Measurements from ENCODE around the gene TMIGD3.

TMIGD3 gene

GRCh38 chr1:111486431-111486830 lies 17.0 kb downstream of the TMIGD3 start:
- H3K4me3 ChIP-seq (ENCODE audit: low read depth, low read length) = no peak overlapping the region
- no peak for DNase-seq (ENCODE audit: low read depth)
- TF ChIP-seq CTCF (IDR thresholded peaks at IDR 0.05; ENCODE audit: low read depth, low read length, missing control alignments) = no peak

GRCh38 chr1:111484391-111485026 lies 18.9 kb downstream of the TMIGD3 start:
- H3K4me3 ChIP-seq (ENCODE audit: low read depth, low read length) = no peak overlapping the region
- no peak for TF ChIP-seq CTCF (IDR thresholded peaks at IDR 0.05; ENCODE audit: low read depth, low read length, missing control alignments)
- DNase-seq (ENCODE audit: low read depth) = no peak

GRCh38 chr1:111483876-111484275 lies 19.6 kb downstream of the TMIGD3 start:
- no peak for TF ChIP-seq CTCF (IDR thresholded peaks at IDR 0.05; ENCODE audit: low read depth, low read length, missing control alignments)
- DNase-seq (ENCODE audit: low read depth) = no peak
- no peak overlapping the region for H3K4me3 ChIP-seq (ENCODE audit: low read depth, low read length)

- no peak for DNase-seq (ENCODE audit: low read depth)
- TF ChIP-seq CTCF (IDR thresholded peaks at IDR 0.05; ENCODE audit: low read depth, low read length, missing control alignments) = no peak
- H3K4me3 ChIP-seq (ENCODE audit: low read depth, low read length) = no peak overlapping the region
Measured at GRCh38 chr1:111483166-111483565, 20.3 kb downstream of the TMIGD3 start.

- peak; percentile 81 for TF ChIP-seq CTCF (IDR thresholded peaks at IDR 0.05; ENCODE audit: low read depth, low read length, missing control alignments)
- DNase-seq (ENCODE audit: low read depth) = no peak
- H3K4me3 ChIP-seq (ENCODE audit: low read depth, low read length) = no peak overlapping the region
Measured at GRCh38 chr1:111481387-111482221, 21.8 kb downstream of the TMIGD3 start.

GRCh38 chr1:111480674-111481073 lies 22.8 kb downstream of the TMIGD3 start:
- DNase-seq (ENCODE audit: low read depth) = no peak
- TF ChIP-seq CTCF (IDR thresholded peaks at IDR 0.05; ENCODE audit: low read depth, low read length, missing control alignments) = no peak
- H3K4me3 ChIP-seq (ENCODE audit: low read depth, low read length) = no peak overlapping the region

Data from GM12864 (cell line).